HG03045 (cell line): ENCODE measurements around the gene SLIT1.
"Not testable (repeated sequence)": the region's sequence is repeated elsewhere in the genome, so short reads cannot be mapped to it uniquely, and the experiment has no call there.

Source experiments
- ATAC-seq: cut with Tn5 transposase; IDR thresholded peaks from one replicate; pipeline ENCODE4 v1.9.1; 2021; ENCODE audit warnings: mild to moderate bottlenecking, moderate library complexity; ENCODE audit not compliant: unreplicated experiment

The SLIT1 gene

GRCh38 chr10:97089209-97089870, 96.4 kb downstream of the SLIT1 start:
- no peak for ATAC-seq

DNA sequence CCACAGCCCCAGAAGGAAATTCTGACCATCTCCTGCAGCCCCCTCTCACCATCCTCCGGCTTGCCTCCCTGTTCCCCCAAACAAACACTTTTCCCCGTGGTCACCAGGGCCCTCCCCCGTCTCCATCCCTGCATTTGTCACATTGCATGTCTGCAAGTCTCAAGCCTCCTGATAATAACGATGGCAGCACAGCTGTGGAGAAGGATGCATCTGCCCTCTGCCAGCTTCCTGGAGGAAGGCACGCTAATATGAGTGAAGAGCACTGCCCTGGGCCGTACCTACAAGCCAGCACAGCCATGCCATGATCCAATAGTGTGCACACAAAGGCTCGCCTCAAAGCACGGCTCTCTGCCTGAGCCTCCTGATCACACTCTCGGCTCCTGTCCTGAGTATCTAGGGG, 98.5 kb downstream of the SLIT1 start:
- no peak for ATAC-seq

DNA sequence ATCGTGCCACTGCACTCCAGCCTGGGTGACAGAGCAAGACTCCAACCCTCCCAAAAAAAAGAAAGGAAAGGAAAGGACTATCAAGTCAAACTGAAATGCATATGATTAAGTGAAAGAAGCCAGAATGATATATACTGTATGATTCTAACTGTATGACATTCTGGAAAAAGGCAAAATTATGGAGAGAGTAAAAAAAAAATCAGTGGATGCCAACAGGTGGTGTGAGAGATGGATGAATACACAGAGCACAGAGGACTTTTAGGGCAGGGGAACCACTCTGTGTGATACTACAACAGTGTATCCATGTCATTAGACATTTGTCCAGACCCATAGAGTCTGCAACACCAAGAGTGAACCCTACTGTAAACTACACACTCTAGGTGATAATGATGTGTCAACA, 99.2 kb downstream of the SLIT1 start:
- no peak for ATAC-seq

GRCh38 chr10:97083228-97083829, 102.4 kb downstream of the SLIT1 start:
- no peak for ATAC-seq

DNA sequence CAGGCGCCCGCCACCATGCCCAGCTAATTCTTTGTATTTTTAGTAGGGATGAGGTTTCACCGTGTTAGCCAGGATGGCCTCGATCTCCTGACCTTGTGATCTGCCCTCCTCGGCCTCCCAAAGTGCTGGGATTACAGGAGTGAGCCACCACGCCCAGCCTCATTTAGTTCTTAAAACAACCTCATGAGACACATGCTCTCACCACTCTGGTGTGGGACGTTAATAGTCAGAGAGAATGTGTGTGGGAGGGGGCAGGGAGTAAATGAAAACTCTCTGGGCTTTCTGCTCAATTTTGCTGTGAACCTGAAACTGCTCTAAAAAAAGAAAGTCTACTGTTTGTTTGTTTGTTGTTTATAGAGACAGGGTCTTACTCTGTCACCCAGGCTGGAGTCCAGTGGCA, 103.2 kb downstream of the SLIT1 start:
- ATAC-seq = not testable (repeated sequence)

DNA sequence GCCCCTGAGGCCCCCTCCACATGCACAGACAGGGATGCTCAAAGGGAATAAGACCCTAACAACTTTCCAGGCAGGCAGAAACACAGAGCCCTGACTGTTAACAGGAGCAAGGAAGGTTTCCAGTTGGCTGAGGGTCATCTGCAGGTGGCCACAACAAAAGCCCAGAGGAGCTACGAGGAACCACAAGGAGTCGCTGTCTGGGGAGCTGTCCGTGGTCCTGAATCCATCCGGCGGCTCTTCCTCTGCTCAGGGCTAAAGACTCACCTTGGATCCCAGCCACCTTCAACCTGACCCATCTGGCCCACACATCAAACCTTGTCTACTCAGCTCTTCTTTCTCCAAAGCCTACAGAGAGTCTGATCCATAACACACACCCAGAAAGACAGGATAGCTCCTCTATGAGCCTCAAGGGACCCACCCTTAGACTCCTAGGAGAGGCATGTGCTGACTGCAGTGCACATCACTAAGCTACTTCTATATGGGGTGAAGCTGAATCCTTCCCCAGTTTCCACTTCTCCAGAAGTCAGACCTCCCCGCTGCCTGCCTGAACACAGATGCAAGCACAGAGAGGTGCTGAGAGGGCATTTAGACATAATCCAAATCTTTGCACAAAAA, 104.0 kb downstream of the SLIT1 start:
- no peak for ATAC-seq

DNA sequence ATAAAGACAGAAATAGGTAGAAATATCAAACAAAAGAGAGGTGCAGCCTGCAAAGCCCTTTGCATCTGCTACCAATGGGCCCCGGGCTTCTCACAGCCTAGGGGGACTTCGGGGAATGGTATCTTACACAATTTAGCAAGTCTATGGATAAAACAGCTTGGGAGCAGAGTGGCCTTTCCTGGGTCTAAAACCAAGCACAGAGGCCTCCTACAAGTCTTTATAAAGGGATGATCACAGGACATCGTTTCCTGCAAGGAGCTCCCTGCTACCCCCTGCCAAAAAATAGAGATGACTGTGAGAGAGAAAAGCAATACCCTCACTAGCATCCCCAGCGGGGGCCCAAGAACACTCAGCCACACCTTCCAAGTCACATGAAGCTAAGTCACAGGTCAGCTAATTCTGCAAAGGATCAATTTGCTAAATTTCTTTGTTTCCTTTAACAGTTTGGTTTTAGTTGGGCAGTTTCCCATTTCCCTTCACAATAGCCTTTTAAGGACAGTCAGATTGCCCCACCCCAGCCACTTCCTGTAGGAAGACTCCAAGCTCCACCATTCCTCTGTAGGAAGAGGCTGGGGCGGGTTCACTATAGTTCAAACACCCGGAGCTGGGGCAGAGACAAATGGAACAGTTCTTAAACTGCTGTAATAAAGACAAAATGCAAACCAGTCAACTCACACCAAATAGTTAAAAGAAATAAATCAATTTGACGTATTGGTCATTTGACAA, 105.5 kb downstream of the SLIT1 start:
- no peak for ATAC-seq

DNA sequence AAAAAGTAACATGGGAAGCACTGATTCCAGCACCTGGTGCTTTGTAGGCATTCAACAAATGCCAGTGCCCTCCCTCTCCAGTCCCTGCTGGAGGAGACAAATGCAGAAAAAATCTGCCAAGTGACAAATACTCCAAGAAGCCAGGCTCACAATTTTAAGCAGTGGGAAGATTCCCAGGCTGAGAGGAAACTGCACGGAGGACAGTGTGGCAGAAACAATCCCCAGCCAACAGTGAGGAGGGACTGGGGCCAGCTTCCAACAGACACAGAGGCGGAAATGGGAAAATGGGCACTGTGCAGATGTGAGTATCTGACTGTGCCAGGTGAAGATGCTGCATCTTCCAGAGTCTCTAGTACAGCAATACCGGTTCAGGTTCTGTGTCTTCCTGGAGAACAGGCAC, 106.3 kb downstream of the SLIT1 start:
- no peak for ATAC-seq

DNA sequence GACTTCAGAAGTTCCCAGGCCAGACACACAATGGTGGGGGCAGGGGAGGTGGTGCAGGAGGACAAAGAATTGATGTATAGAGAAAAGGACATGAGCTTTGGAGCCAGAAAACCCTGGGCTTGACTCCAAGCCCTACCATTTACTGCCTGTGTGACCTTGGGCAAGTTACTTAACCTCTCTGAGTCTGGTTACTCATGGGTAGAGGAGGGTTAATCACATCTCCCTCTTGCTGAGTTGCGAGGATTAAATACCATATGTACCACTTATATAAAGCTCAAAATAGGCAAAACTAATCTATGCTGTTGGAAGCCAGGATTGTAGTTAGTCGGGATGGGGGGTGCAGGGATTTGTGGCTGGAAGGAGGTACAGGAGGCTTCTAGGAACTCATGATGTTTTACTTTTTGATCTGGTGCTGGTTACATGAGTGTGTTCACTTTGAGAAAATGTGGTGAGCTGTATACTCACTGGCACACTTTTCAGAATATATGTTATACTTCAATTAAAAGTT, 106.8 kb downstream of the SLIT1 start:
- no peak for ATAC-seq

- ATAC-seq = no peak
These were observed 107.4 kb downstream of the SLIT1 start for GRCh38 chr10:97078261-97078937.

DNA sequence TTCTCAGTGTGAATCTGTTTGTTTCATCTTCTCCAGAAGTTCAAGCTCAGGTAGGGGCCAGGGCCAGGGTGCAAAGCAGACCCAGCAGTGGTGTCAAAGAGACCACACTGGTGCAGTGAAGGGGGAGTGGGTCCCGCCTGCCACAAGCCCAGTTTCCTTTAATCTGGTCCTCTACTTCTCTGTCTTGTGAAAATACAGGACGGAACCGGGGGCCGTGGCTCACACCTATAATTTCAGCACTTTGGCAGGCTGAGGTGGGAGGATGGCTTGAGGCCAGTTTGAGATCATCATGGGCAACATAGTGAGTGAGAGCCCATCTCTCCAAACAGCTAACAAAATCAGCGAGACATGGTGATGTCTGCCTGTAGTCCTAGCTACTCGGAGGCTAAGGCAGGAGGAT, 109.0 kb downstream of the SLIT1 start:
- no peak for ATAC-seq

DNA sequence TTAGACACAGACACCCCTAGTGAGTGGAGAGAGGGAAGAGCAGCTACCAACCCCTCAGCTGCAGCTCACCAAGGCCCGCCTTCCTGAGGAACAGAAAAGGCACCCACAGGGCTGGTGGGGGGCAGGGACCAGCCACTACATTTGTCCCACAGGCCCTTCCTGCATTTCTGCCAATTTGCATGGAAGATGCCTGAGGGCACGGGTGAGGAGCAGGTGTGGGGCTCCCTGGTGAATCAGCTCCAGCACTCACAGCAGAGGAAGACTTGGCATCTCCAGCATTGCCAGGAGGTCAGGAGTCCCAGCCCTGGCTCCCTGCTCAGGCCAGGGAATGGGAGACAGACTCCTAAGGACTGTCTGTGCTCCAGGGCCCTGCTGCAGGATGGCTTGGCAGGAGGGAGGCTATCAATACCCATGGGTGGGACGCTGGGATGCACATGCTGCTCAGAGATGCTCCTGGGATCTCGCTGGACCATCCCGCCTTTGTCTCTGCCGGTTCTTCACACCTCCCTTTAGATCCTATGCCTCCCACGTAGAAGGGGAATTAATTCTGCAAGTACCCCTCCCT, 109.7 kb downstream of the SLIT1 start:
- no peak for ATAC-seq

DNA sequence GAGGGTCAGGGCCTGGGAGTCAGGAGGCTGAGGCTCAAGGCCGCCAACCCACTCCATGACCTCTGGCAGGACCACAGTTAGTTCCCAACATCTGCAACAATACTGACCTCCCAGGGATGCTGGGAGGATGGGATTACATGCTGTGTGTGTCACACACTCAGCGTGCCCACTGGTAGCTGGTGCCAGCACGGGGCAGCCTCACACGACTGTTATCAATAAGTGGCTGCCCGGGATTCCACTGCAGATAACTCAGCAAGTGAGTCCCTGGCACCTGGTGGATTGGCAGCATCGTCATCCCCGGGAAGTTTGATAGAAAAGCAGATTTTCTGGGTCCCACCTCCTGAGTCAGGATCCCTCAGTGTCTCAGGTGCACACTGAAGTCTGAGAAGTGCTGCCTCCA, 110.3 kb downstream of the SLIT1 start:
- no peak for ATAC-seq

DNA sequence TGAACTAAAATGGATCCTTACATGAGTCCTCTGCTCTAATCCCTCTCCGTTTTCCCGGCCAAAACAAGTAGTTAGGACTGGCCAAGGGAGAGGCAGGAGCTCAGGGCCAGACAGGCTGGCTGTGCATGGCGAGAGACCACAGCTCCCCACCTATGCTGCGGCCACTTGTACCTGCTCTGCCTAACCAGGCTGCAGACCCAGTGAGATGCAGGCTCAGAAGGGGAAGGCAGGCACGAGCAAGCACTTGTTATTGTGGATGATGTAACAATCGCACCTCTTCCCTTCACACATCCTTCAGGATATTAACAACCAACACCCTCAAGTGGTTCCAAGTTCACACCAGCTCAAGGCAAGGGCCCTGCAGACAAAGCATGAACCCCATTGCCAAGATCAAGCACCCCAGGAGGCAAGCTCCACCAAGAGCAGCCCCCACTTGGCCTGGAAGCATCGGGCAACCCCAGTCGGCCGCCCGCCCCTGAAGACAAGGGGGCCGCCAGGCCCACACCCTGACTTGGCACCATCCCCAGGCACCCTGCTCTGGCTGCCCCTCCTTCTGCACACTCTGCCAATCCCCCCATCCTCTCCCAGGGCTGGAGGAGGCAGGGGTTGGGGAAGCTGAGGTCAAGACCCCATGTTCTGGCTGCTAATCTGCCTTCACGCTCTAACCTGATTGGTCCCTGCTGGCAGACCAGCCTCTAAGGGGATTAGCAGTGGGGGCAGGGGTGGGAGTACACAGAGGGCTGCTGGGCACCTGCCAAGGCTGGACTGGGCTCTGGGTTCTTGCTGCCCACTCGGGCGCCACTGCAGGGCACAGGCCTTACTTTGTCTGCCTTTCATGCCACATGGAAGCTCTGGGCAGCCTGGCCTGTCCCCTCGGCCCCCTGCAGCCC, 111.3 kb downstream of the SLIT1 start:
- no peak for ATAC-seq

GRCh38 chr10:97072851-97073665, 112.7 kb downstream of the SLIT1 start:
- ATAC-seq = no peak

GRCh38 chr10:97071496-97071895, 114.3 kb downstream of the SLIT1 start:
- ATAC-seq = no peak

- no peak for ATAC-seq
These were observed 116.0 kb downstream of the SLIT1 start for GRCh38 chr10:97069576-97070362.

DNA sequence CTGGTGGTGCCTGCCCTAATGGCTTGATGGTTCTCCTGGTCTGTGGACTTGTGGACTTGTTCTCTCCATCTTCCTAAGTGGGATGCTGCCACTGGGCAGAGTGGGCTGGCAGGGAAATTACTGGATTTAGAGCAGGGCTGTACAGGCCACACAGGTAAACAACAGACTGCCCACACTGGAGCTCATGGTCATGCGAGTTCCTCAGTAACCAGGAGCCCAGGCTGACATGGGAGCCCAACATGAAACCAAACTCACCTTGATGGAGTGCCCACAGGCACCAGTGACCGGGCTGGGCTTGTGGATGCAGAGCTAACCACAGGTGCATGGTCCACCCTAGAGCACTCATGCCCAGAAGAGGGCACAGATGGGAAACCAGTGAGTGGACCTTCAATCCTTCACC, 116.7 kb downstream of the SLIT1 start:
- ATAC-seq = no peak
